ENCODE measurements around the gene TEX9.

DNA sequence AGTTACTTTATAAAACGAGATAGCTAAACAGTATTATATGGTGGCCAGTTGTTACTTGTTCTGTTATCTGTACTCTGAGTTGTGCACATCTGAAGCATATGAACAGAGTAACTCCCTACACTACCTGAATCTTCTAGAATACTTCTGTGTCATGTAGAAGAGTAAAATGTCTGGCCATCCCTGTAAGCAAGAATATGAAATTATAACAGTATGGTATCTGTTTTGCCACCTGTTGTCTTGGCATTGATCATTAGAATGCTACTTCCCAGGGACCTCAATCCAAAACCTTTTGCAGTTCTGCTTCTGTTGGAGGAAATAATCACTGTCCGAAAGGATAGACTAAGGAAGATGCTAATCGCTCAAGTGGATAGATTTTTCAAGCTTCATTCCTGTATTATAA lies 1.9 kb downstream of the TEX9 start:
- TF ChIP-seq POLR2AphosphoS5 (IDR thresholded peaks at IDR 0.05): no peak
- TF ChIP-seq CTCF (IDR thresholded peaks at IDR 0.05): no peak
- no peak for TF ChIP-seq EP300 (IDR thresholded peaks at IDR 0.05; ENCODE audit: low read depth)
- no peak for TF ChIP-seq POLR2A (IDR thresholded peaks at IDR 0.05)

Data from transverse colon (tissue), 4 donors.